Gastroesophageal sphincter (tissue), 3 donors: ENCODE measurements around the gene IGSF9.

Experiments used
- POLR2A ChIP-seq, 2 donors: fragments of 450-650 bp; IDR thresholded peaks; one replicate each; pipeline ENCODE4 v1.6.1; 2017; ENCODE audit warnings: antibody characterized with exemption in 2 of 2, mild to moderate bottlenecking in 2 of 2, moderate library complexity in 1 of 2
- POLR2AphosphoS5 ChIP-seq: sonication (generic); formaldehyde crosslinking; IDR thresholded peaks from one replicate; pipeline ENCODE4 v1.6.1; 2017; ENCODE audit warnings: antibody characterized with exemption
- TF ChIP-seq, protein P1 (sequence below), 4 experiments: fragments of 200-600 bp in 2 of 4; fragments of 450-650 bp in 2 of 4; sonication (generic) in 1 of 4; IDR thresholded peaks; one replicate each; pipeline ENCODE4 v1.5.1; 2017 to 2019; ENCODE audit warnings: antibody characterized with exemption in 4 of 4, mild to moderate bottlenecking in 2 of 4, moderate library complexity in 2 of 4

DNA sequence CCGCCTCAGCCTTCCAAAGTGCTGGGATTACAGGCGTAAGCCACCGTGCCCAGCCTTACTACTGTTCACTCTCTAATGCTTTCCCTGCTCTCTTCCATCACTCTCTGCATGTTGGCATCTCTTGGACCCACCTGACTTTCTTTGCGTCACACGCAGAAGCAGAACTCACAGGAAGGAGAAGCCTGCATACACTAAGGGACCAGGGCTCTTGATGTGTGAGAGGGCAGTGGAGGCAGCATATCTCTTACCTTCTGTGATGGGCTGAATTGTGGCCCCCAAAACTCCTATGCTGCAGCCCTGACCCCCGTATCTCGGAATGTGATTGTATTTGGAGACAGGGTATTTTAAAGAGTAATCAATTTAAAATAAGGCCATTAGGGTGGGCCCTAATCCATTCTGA is 35.4 kb upstream of the IGSF9 start:
- TF ChIP-seq, protein P1, sequence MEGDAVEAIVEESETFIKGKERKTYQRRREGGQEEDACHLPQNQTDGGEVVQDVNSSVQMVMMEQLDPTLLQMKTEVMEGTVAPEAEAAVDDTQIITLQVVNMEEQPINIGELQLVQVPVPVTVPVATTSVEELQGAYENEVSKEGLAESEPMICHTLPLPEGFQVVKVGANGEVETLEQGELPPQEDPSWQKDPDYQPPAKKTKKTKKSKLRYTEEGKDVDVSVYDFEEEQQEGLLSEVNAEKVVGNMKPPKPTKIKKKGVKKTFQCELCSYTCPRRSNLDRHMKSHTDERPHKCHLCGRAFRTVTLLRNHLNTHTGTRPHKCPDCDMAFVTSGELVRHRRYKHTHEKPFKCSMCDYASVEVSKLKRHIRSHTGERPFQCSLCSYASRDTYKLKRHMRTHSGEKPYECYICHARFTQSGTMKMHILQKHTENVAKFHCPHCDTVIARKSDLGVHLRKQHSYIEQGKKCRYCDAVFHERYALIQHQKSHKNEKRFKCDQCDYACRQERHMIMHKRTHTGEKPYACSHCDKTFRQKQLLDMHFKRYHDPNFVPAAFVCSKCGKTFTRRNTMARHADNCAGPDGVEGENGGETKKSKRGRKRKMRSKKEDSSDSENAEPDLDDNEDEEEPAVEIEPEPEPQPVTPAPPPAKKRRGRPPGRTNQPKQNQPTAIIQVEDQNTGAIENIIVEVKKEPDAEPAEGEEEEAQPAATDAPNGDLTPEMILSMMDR (IDR thresholded peaks at IDR 0.05) = no peak
- TF ChIP-seq POLR2A (IDR thresholded peaks at IDR 0.05) (no peak), POLR2AphosphoS5 (no peak)
